Posterior cingulate gyrus (tissue), 11 donors: ENCODE data around the gene DDIAS.
"Not testable (repeated sequence)": the region's sequence is repeated elsewhere in the genome, so short reads cannot be mapped to it uniquely, and the experiment has no call there.

ENCODE experiments used
- DNase-seq, 10 donors: peaks; one replicate each; pipeline versions ENCODE4 v3.0.0 to v3.0.0-alpha.2; 2020 to 2021; ENCODE audit warnings: mixed read lengths in 3 of 10
- intact Hi-C: fragments of 100-400 bp; cut with DNase I; formaldehyde crosslinking; loops from one replicate; pipeline ENCODE4 v1.15.1; 2023

The DDIAS gene

DNA sequence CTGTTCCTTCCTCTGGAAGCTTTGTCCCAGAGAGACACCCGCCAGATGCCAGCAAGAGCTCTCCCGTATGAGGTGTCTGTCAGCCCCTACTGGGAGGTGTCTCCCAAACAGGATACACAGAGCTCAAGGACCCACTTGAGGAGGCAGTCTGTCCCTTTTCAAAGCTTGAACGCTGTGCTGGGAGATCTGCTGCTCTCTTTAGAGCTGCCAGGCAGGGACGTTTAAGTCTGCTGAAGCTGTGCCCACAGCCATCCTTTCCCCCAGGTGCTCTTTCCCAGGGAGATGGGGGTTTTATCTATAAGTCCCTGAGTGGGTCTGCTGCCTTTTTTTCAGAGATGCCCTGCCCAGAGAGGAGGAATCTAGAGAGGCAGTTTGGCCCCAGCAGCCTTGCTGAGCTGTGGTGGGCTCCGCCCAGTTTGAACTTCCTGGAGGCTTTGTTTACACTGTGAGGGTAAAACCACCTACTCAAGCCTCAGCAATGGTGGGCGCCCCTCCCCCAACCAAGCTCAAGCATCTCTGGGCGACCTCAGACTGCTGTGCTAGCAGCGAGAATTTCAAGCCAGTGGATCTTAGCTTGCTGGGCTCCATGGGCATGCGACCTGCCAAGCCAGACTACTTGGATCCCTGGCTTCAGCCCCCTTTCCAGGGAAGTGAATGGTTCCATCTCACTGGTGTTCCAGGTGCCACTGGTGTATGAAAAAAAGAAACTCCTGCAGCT lies 54.4 kb downstream of the DDIAS start:
- intact Hi-C loops, DNase-seq: not testable (repeated sequence)

DNA sequence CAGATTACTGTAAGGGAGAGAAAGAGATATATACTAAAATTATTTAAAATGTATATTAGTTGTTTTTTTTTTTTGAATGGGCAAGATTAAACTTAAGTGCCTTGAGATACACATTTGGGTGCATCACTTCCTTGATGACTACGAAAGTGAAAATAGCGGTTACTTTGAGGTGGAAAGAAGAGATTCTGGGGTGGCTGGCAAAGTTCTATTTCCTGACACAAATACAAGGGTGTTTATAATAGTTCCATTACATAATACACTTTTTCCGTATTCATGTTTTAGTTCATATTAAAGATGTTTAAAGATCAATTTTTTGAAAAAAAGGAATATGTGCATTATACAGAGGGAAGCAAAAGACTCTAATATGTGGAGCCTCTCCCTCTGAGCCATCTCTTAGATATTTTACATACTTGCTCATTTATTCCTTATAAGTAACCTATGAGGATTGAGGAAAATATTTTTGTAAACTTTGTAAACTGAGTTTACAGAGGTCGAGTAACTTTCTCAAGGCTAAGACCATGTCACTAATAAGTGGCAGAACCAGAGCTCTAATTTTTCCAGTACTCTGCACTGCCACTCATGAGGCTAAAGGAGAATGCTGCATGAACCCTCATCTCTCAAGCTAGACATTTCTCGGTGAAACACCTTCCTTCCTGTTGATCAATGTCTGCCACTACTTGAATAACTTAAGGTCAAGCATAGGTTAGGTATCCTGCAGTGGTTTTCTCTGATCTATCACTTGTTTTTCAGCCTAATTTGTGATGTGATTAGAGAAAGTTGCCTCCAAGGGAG lies 58.6 kb downstream of the DDIAS start:
- intact Hi-C loops, result no loop called here
- DNase-seq, result no peak

DNA sequence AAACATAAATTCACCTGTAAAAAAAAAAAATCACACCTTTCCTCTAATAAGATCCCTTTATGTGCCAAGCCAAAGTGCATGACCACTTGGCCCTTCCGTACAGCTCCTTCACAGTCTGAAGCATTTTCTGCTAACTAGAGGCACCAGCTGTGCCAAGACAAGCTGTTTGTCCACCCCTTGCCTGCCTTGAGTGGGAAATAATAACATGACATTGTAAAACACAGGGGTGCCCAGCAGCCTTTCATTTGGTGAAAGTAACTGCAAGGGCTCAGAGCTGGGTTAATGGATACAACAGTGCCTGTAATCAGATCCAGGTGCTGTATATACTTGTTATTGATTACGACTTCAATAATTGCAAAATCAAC lies 59.2 kb downstream of the DDIAS start:
- no peak for DNase-seq

DNA sequence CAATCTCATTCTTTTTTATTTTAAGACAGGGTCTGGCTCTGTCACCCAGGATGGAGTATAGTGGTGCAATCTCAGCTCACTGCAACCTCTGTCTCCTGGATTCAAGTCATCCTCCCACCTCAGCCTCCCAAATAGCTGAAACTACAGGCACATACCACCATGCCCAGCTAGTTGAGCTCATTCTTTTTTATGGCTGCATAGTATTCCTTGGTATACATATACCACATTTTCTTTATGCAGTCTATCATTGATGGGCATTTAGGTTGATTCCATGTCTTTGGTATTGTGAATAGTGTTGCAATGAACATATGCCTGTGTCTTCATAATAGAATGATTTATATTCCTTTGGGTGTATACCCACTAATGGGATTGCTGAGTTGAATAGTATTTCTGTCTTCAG lies 60.5 kb downstream of the DDIAS start:
- intact Hi-C loops, DNase-seq: not testable (repeated sequence)

More for the DNA sequence above, 59.2 kb downstream of the DDIAS start:
- intact Hi-C loops, result no loop called here

DNA sequence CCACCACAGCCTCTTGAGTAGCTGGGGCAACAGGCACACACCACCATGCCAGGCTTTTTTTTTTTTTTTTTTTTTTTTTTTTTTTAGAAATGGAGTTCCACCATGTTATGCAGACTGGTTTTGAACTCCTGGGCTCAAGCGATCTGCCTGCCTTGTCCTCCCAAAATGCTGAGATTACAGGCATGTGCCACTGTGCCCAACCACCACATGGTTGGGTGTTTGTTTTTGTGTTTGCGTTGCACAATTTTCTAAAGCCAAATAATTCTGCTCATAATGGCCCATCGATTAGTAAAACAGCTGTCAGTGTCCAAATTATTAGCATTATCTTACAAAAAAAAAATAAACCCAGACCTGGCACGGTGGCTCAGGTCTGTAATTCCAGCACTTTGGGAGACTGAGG lies 65.8 kb downstream of the DDIAS start:
- intact Hi-C loops, result no loop called here
- DNase-seq, result no peak

DNA sequence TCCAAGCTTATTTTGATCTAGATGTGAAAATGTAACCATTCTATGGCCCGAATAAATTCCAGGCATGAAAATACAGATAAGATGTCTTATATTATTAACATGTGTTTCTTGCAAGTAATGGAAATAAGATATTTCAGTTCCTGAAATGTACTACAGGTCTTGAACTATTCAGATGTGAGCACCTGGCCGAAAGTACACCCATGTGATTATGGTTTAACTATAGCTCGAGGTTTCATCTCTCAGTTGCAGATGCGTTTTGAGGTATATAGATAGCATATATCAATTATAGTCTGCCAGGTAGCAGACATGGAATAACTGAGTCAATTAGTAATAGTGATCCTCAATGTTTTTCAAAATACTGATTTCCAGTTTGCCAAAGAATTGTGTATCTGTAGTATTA lies 68.3 kb downstream of the DDIAS start:
- DNase-seq, result no peak
- intact Hi-C loops, result no loop called here

DNA sequence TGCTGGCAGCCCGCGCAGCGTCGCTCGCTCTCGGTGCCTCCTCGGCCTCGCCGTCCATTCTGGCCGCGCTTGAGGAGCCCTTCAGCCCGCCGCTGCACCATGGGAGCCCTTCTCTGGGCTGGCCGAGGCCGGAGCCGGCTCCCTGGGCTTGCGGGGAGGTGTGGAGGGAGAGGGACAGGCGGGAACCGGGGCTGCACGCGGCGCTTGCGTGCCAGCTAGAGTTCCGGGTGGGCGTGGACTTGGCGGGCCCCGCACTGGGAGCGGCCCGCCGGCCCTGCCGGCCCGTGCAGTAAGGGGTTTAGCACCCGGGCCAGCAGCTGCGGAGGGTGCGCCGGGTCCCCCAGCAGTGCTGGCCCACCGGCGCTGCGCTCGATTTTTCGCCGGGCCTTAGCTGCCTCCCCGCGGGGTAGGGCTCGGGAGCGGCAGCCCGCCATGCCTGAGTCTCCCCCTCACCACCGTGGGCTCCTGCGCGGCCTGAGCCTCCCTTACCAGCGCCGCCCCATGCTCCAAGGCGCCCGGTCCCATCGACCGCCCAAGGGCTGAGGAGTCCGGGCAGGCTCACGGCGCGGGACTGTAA lies 69.1 kb downstream of the DDIAS start:
- intact Hi-C loops, result not testable (repeated sequence)
- DNase-seq, result peak in 2 of 10 donors; percentile 60 to 78

DNA sequence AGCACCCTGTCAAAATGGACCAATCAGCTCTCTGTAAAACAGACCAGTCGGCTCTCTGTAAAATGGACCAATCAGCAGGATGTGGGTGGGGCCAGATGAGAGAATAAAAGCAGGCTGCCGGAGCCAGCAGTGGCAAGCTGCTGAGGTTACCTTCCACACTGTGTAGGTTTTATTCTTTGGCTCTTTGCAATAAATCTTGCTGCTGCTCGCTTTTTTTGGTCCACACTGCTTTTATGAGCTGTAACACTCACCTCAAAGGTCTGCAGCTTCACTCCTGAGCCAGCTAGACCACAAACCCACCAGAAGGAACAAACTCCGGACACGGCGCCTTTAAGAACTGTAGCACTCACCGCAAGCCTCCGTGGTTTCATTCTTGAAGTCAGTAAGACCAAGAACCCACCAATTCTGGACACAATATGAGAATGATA lies 70.0 kb downstream of the DDIAS start:
- DNase-seq, intact Hi-C loops: not testable (repeated sequence)

DNA sequence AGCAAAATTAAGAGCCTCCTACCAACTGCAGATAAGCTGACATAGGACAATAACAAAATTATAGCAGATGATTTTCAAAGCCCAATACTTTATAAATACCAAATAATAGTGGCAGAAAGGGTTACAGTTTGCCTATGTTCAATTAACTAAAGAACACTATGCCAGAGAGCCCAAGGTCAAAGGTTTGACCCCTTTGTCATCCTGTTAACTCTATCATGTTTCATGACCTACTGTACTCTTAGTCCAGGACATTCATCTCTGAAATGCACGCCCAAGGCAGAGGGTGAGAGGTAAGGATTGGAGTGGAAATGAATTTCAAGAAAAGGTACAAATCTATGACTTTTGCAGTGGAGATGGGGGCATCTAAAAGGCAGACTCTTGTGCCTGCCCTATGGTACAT lies 70.6 kb downstream of the DDIAS start:
- intact Hi-C loops, result no loop called here
- no peak for DNase-seq

DNA sequence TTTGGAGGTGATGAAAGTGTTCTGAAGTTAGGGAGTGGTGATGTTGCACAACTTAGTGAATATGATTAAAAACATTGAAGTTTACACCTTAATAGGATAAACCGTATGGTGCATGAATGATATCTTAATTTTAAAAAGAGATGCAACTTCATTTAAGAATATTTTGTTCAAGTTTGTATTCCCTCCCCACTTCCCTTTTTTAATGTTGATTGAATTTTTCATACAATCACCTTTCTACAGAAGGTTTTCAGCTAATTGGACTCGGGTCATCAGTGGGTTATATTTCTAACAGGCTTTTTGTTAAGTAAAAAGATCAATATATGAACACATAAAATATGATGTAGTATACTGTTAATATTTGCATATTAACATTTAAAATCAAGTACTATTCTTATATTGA lies 72.6 kb downstream of the DDIAS start:
- no peak for DNase-seq
- intact Hi-C loops, result no loop called here

DNA sequence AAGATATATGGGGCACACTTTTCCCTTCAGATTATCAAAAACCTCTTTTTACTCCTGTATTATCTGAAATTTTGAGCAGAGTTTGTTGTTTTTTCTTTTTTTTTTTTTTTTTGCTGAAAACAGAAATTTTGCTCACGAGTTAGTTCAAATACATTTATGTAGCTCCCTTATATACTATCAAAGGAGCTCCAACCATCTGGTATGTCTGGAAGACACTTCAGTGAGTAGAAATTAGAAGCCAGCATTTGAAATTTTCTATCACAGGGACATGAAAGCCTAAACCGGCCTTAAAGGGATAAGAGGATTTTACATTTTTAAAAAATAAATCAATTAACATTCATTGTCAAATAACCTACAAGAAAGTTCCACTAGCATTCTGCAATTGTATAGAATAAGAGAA lies 73.3 kb downstream of the DDIAS start:
- no peak for DNase-seq
- intact Hi-C loops, result no loop called here

DNA sequence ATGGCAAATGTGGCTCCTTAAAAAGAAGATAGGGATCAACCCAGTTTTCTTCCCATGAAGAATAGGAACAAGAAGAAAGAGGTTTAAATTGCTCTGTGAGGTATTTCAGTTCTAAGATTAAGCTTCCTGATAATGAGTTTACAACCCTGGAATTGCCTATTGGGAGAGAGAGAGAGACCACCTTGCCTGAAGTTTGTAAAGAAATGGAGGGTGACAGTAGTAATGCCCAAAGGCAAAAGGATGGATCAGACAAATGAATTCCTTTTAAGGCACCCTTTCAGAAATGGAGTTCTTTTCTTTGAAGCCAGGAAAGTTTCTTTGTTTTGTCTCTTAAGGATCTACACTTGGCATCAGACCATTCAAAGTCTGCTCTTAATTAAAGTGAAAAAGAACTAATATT lies 74.3 kb downstream of the DDIAS start:
- intact Hi-C loops, result no loop called here
- no peak for DNase-seq

DNA sequence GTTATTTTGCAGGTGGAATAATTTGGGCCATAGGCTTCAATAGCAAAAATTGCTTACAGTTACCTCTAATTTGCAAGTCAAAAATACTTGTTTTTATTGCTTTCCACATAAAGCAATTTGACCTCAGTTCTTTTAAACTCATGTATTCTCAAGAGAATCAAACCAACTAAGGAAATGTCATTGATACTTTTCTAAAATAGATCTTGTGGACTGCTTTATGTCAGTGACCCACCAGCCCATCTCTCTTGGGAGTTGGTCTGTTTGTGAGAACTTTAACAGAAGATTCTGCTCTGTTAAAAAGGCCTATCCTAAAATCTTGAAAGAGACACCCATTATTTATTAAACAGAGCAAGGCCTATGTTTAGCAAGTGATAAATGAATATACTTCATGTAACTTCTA lies 75.2 kb downstream of the DDIAS start:
- intact Hi-C loops, result no loop called here
- no peak for DNase-seq

DNA sequence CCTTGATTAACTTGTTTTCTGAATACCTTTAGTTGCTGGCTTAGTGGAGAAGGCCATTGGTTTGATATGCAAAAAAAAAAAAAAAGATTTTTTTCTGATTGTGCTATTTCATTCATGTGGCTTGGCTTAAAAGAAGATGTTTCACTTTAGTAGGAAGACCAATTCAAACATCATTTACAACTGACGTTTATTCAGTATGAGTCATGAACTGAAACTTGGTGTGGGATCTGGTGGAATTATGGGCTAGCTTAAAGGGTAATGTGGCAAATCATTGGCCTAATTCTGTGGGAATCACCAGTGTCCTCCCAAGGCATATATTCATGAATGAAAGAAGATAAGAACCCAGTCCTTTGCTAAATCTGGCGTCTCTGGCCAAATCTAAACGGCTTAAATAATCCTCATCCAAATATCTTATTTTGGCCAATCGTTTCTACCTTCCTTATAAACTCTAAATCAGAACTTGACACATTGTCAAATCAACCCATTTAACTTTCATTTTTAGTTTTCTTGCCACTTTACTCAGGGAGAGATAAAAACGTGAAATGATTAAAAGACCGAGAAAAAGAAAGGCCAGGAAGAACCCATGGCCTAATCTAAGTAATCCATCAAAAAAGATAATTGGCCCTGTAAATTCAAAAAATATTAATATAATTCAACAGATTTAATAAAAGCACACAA lies 77.0 kb downstream of the DDIAS start:
- intact Hi-C loops, result no loop called here
- DNase-seq, result no peak

DNA sequence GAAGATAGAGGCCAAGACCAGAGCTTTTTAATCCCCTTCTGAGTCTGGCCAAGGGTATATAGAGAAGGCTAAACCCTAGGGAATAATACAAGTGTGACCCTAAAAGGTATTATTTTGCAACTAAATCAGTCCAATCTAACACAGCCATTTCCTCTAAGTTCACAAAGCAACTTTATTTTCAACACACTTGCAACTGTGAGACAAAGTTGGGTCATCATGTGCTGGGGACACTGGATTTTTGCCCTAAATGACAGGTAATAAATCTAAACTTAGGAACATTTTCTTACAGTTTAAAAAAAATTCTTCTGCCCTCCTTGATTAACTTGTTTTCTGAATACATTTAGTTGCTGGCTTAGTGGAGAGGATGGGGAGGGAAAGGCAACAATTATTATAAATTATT lies 78.3 kb downstream of the DDIAS start:
- no peak for DNase-seq

DNA sequence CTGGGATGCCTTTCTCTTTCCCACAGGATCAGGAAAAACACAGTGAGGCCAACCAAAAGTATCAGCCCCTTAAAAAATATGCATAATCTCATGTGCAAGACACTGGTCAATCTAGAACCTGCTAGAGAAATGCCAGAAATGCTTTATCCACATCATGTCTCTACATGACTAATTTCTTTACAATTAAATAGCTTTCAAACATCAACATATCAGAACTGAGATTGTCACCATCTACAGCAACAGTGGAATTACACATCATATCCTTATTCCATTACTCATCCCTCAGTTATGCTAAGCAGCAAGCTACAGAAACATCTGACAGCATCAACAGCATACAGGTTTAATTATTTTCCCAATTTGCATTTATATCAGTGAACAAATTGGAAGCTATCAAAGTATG lies 78.8 kb downstream of the DDIAS start:
- no peak for DNase-seq
- intact Hi-C loops, result no loop called here

More for the DNA sequence above, 78.3 kb downstream of the DDIAS start:
- intact Hi-C loops, result no loop called here

DNA sequence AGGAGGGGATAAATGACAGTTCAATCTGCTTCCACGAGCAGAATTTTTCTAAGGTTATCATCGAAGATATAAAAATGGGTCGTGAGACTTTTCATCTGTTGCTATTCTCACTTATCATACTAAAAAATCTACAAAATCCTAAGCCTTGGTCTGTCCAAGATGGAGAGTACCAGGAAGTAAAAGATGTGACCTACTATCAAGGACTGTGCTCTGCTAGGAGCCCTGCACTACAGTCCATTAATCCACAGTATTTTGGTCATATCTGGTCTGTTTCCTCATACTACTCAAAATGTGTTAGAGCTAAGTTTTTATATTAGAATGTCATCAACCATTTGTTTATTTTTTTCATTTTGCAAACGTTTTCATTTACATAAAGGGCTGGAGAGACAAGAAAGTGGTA lies 79.4 kb downstream of the DDIAS start:
- DNase-seq, result no peak
- intact Hi-C loops, result no loop called here

DNA sequence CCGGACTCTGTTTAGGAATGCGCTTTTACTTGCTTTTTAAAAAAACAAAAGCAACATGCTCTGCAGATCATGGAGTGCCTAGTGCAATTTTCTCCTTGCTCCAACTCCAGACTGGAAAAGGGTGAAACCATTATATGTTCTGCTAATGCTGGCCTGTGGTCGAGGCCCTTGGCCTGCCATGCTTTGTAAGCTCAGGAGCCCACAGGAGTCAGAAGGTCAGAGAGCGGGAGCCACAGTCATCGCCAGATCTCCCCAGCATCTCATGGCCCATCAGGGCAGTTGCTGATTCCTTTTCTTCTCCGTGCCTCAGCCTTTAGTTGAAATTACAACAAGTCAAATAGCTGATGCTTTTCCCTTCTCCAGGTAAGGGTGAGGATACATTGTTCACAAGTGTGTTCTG lies 80.3 kb downstream of the DDIAS start:
- intact Hi-C loops, result no loop called here
- DNase-seq, result no peak
